ENCODE data around the gene SPI1.

Gene SPI1

GRCh38 chr11:47406896-47407745 lies 28.8 kb upstream of the SPI1 start:
- DNase-seq = no peak

GRCh38 chr11:47403571-47403970 lies 25.2 kb upstream of the SPI1 start:
- DNase-seq = no peak

- DNase-seq = no peak
Observed at GRCh38 chr11:47403135-47403534, 24.8 kb upstream of the SPI1 start.

- DNase-seq = no peak
Observed at GRCh38 chr11:47400768-47401279, 22.5 kb upstream of the SPI1 start.

- DNase-seq = no peak
Observed at GRCh38 chr11:47399860-47400767, 21.8 kb upstream of the SPI1 start.

GRCh38 chr11:47398551-47398950 lies 20.2 kb upstream of the SPI1 start:
- no peak for DNase-seq

- no peak for DNase-seq
Observed at GRCh38 chr11:47398011-47398410, 19.7 kb upstream of the SPI1 start.

GRCh38 chr11:47396049-47396320 lies 17.6 kb upstream of the SPI1 start:
- DNase-seq = no peak

- no peak for DNase-seq
Observed at GRCh38 chr11:47395223-47396048, 17.1 kb upstream of the SPI1 start.

GRCh38 chr11:47394322-47395222 lies 16.2 kb upstream of the SPI1 start:
- DNase-seq = peak; percentile 67

GRCh38 chr11:47394050-47394321 lies 15.6 kb upstream of the SPI1 start:
- no peak for DNase-seq

- no peak for DNase-seq
Observed at GRCh38 chr11:47393163-47394049, 15.1 kb upstream of the SPI1 start.

GRCh38 chr11:47392546-47393162 lies 14.3 kb upstream of the SPI1 start:
- no peak for DNase-seq

- DNase-seq = no peak
Observed at GRCh38 chr11:47391711-47392432, 13.5 kb upstream of the SPI1 start.

GRCh38 chr11:47391077-47391583 lies 12.8 kb upstream of the SPI1 start:
- no peak for DNase-seq

GRCh38 chr11:47390422-47390760 lies 12.0 kb upstream of the SPI1 start:
- DNase-seq = no peak

- DNase-seq = no peak
Observed at GRCh38 chr11:47389577-47390421, 11.5 kb upstream of the SPI1 start.

GRCh38 chr11:47388697-47389576 lies 10.6 kb upstream of the SPI1 start:
- DNase-seq = no peak
